Neuron (in vitro differentiated cells): Measurements from ENCODE around the gene SUGCT.

Source experiments
- H2AFZ ChIP-seq: one replicate; pipeline ENCODE4 v1.6.1; 2013; ENCODE audit warnings: low read depth, mild to moderate bottlenecking, inconsistent platforms, low read length, moderate library complexity
- H3K27me3 ChIP-seq: one replicate; pipeline ENCODE4 v1.6.1; 2013; ENCODE audit warnings: low read length; ENCODE audit not compliant: insufficient read depth
- H3K36me3 ChIP-seq: one replicate; pipeline ENCODE4 v1.6.1; 2013; ENCODE audit warnings: low read length; ENCODE audit not compliant: insufficient read depth
- H3K4me1 ChIP-seq: one replicate; pipeline ENCODE4 v1.6.1; 2013; ENCODE audit warnings: low read length; ENCODE audit not compliant: insufficient read depth
- H3K4me3 ChIP-seq: 2 replicates; pipeline ENCODE4 v1.5.1; 2013; ENCODE audit warnings: mild to moderate bottlenecking, low read length, moderate library complexity
- H3K9me3 ChIP-seq: one replicate; pipeline ENCODE4 v1.6.1; 2013; ENCODE audit warnings: low read length

The SUGCT gene

GRCh38 chr7:40500219-40500618 lies 365.4 kb downstream of the SUGCT start:
- Histone ChIP-seq H3K4me1 (no peaks in the 10 kb centered on the region), H3K27me3 (no peaks in the 10 kb centered on the region), H3K4me3 (no peak overlapping the region), H3K36me3 (no peaks in the 10 kb centered on the region), H2AFZ (no peak overlapping the region), H3K9me3 (no peaks in the 10 kb centered on the region)

- no peak overlapping the region for H2AFZ ChIP-seq
- no peaks in the 10 kb centered on the region for H3K4me1 ChIP-seq
- H3K9me3 ChIP-seq, result peaks cover 2% of the 10 kb centered on the region
- no peak overlapping the region for H3K4me3 ChIP-seq
- no peaks in the 10 kb centered on the region for H3K27me3 ChIP-seq
- H3K36me3 ChIP-seq, result no peaks in the 10 kb centered on the region
These were observed 367.6 kb downstream of the SUGCT start for GRCh38 chr7:40502359-40502758.

- H3K4me3 ChIP-seq, result no peak overlapping the region
- H2AFZ ChIP-seq, result no peak overlapping the region
- H3K9me3 ChIP-seq, result peaks cover 4% of the 10 kb centered on the region
- peaks cover 12% of the 10 kb centered on the region for H3K4me1 ChIP-seq
- H3K27me3 ChIP-seq, result no peaks in the 10 kb centered on the region
- no peaks in the 10 kb centered on the region for H3K36me3 ChIP-seq
These were observed 371.4 kb downstream of the SUGCT start for GRCh38 chr7:40506158-40506557.

GRCh38 chr7:40507166-40507565 lies 372.4 kb downstream of the SUGCT start:
- Histone ChIP-seq H3K4me1 (peaks cover 12% of the 10 kb centered on the region), H3K27me3 (no peaks in the 10 kb centered on the region), H3K9me3 (peaks cover 4% of the 10 kb centered on the region), H3K4me3 (no peak overlapping the region), H2AFZ (no peak overlapping the region), H3K36me3 (no peaks in the 10 kb centered on the region)

- H3K4me3 ChIP-seq, result peak overlapping the region; percentile 41
- no peaks in the 10 kb centered on the region for H3K27me3 ChIP-seq
- H2AFZ ChIP-seq, result peak overlapping the region; percentile 82
- H3K9me3 ChIP-seq, result peaks cover 4% of the 10 kb centered on the region
- H3K36me3 ChIP-seq, result no peaks in the 10 kb centered on the region
- peaks cover 12% of the 10 kb centered on the region for H3K4me1 ChIP-seq
These were observed 374.6 kb downstream of the SUGCT start for GRCh38 chr7:40509287-40509996.

GRCh38 chr7:40516376-40516775 lies 381.6 kb downstream of the SUGCT start:
- Histone ChIP-seq H3K4me3 (no peak overlapping the region), H3K9me3 (no peaks in the 10 kb centered on the region), H3K27me3 (no peaks in the 10 kb centered on the region), H3K4me1 (no peaks in the 10 kb centered on the region), H2AFZ (no peak overlapping the region), H3K36me3 (no peaks in the 10 kb centered on the region)

- Histone ChIP-seq H3K9me3 (no peaks in the 10 kb centered on the region), H3K4me3 (no peak overlapping the region), H2AFZ (no peak overlapping the region), H3K36me3 (no peaks in the 10 kb centered on the region), H3K27me3 (no peaks in the 10 kb centered on the region), H3K4me1 (no peaks in the 10 kb centered on the region)
These were observed 384.2 kb downstream of the SUGCT start for GRCh38 chr7:40519009-40519408.

- no peak overlapping the region for H2AFZ ChIP-seq
- no peak overlapping the region for H3K4me3 ChIP-seq
- H3K4me1 ChIP-seq, result peaks cover 3% of the 10 kb centered on the region
- no peaks in the 10 kb centered on the region for H3K36me3 ChIP-seq
- H3K9me3 ChIP-seq, result no peaks in the 10 kb centered on the region
- H3K27me3 ChIP-seq, result no peaks in the 10 kb centered on the region
These were observed 386.4 kb downstream of the SUGCT start for GRCh38 chr7:40520986-40521738.

GRCh38 chr7:40525764-40526163 lies 391.0 kb downstream of the SUGCT start:
- Histone ChIP-seq H3K36me3 (no peaks in the 10 kb centered on the region), H2AFZ (no peak overlapping the region), H3K9me3 (no peaks in the 10 kb centered on the region), H3K4me1 (peaks cover 3% of the 10 kb centered on the region), H3K4me3 (no peak overlapping the region), H3K27me3 (no peaks in the 10 kb centered on the region)

- H3K4me3 ChIP-seq, result no peak overlapping the region
- H2AFZ ChIP-seq, result no peak overlapping the region
- peaks cover 3% of the 10 kb centered on the region for H3K4me1 ChIP-seq
- H3K9me3 ChIP-seq, result no peaks in the 10 kb centered on the region
- H3K36me3 ChIP-seq, result no peaks in the 10 kb centered on the region
- no peaks in the 10 kb centered on the region for H3K27me3 ChIP-seq
These were observed 392.3 kb downstream of the SUGCT start for GRCh38 chr7:40526951-40527715.

GRCh38 chr7:40527723-40528122 lies 392.9 kb downstream of the SUGCT start:
- Histone ChIP-seq H3K36me3 (no peaks in the 10 kb centered on the region), H3K27me3 (no peaks in the 10 kb centered on the region), H2AFZ (no peak overlapping the region), H3K4me3 (no peak overlapping the region), H3K4me1 (peaks cover 3% of the 10 kb centered on the region), H3K9me3 (no peaks in the 10 kb centered on the region)

GRCh38 chr7:40530292-40530691 lies 395.5 kb downstream of the SUGCT start:
- no peaks in the 10 kb centered on the region for H3K9me3 ChIP-seq
- H3K4me3 ChIP-seq, result no peak overlapping the region
- H2AFZ ChIP-seq, result no peak overlapping the region
- H3K36me3 ChIP-seq, result no peaks in the 10 kb centered on the region
- no peaks in the 10 kb centered on the region for H3K27me3 ChIP-seq
- peaks cover 3% of the 10 kb centered on the region for H3K4me1 ChIP-seq

GRCh38 chr7:40531956-40532355 lies 397.2 kb downstream of the SUGCT start:
- no peaks in the 10 kb centered on the region for H3K27me3 ChIP-seq
- no peak overlapping the region for H3K4me3 ChIP-seq

More at GRCh38 chr7:40531956-40532355, 397.2 kb downstream of the SUGCT start:
- no peaks in the 10 kb centered on the region for H3K4me1 ChIP-seq
- H3K9me3 ChIP-seq, result no peaks in the 10 kb centered on the region
- H2AFZ ChIP-seq, result no peak overlapping the region
- H3K36me3 ChIP-seq, result no peaks in the 10 kb centered on the region
